CD4-positive, alpha-beta T cell treated with Interleukin-1 beta for 1 hour (primary cell): ENCODE data around the gene UBB.

ENCODE experiments used
- DNase-seq, 2 donors: peaks; one replicate each; pipeline ENCODE4 v3.0.0-alpha.2; 2020 to 2022

Gene UBB

DNA sequence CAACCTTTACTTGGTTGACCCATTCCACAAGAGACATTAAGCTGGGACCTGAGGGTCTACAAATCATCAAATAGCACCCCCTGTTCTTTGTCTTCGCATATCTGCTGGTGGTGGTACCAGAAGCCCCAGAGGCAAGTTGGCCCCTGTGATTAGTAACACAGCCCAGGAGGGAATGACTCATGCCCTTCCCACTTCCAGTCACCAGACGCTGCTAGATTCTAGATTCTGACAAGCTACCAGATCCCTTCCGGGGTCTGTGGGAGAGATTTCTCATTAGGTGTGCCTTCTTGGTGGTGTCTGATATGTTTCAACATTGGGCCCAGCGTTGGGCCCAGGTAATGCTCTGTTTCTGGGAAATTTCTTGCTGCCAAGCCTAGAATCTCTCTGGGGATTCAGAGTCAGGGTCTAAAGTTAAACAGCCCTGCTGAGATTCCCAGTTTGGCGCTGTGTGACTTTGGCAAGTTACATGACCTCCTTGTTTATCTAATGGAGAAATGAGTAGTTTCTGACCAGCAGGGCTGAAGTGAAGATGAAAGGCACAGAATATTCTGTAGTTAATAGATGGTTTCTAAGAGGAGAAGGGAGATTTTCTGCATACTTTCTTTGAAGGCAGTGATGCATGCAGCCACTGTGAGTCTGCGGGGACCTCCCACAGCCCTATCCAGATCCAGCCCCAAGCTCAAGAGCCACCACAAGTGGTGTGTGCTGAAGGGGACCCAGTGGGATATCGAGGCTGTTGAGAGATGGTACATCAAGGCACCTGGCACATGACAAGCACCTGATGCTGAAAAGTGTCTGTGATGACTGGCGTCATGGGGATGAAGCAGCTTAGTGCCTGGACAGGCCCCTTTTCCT, 38.4 kb downstream of the UBB start:
- DNase-seq, result peak in 1 of 2 donors; percentile 31

DNA sequence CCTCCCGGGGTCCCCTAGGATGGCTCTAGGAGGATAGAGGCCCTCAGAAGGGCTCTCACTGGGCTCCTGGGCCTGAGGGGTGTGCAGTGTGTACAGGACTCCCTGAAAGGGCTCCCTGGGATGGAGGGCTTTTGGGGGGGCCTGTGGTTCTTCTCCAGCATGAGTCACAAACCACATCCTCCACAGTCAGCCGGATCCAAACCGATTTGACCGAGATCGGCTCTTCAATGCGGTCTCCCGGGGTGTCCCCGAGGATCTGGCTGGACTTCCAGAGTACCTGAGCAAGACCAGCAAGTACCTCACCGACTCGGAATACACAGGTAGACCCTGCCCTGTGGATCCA, 39.0 kb downstream of the UBB start:
- peak; percentile 34 to 43 for DNase-seq

DNA sequence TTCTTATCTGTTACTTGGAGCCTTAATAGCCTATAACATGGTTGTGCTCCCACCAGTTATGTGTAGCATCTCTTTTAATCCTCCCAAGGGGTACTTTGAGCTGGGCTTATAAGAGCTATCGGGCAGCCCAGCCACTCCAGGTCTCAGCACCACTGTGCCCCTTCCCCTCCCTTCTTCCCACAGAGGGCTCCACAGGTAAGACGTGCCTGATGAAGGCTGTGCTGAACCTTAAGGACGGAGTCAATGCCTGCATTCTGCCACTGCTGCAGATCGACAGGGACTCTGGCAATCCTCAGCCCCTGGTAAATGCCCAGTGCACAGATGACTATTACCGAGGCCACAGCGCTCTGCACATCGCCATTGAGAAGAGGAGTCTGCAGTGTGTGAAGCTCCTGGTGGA, 41.5 kb downstream of the UBB start:
- no peak for DNase-seq

DNA sequence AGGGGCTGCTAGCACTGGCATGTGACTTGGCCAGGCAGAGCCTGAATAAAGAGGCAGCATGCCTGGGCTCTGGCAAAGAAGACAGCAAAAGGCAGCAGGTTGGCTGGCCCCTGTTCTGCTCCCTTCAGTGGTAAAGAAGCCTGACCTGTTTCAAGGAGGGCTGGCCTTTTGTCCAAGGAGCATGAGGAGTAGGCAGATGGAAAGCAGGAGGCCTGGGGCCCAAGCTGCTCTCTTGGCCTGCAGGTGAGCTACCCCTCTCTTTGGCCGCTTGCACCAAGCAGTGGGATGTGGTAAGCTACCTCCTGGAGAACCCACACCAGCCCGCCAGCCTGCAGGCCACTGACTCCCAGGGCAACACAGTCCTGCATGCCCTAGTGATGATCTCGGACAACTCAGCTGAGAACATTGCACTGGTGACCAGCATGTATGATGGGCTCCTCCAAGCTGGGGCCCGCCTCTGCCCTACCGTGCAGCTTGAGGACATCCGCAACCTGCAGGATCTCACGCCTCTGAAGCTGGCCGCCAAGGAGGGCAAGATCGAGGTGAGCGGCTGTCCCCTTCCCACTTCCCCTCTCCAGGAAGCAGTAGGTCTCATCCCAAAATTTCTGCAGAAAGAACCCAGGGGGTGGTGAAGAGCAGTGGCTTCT, 42.5 kb downstream of the UBB start:
- no peak for DNase-seq

DNA sequence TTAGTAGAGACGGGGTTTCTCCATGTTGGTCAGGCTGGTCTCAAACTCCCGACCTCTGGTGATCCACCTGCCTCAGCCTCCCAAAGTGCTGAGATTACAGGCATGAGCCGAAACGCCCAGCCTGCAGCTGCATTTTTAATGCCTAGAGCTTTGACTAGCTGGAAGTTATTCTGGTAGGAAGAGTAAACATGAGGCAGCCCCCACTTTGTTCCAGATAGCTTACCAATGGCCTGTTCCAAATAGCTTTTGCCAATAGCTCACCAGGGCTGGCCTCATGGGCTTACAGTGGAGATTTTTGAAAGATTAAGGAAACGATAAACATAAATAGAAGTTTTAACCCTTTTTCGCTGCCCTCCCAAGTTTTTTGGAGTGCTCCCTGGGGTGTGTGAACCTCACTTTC, 44.3 kb downstream of the UBB start:
- DNase-seq, result no peak

DNA sequence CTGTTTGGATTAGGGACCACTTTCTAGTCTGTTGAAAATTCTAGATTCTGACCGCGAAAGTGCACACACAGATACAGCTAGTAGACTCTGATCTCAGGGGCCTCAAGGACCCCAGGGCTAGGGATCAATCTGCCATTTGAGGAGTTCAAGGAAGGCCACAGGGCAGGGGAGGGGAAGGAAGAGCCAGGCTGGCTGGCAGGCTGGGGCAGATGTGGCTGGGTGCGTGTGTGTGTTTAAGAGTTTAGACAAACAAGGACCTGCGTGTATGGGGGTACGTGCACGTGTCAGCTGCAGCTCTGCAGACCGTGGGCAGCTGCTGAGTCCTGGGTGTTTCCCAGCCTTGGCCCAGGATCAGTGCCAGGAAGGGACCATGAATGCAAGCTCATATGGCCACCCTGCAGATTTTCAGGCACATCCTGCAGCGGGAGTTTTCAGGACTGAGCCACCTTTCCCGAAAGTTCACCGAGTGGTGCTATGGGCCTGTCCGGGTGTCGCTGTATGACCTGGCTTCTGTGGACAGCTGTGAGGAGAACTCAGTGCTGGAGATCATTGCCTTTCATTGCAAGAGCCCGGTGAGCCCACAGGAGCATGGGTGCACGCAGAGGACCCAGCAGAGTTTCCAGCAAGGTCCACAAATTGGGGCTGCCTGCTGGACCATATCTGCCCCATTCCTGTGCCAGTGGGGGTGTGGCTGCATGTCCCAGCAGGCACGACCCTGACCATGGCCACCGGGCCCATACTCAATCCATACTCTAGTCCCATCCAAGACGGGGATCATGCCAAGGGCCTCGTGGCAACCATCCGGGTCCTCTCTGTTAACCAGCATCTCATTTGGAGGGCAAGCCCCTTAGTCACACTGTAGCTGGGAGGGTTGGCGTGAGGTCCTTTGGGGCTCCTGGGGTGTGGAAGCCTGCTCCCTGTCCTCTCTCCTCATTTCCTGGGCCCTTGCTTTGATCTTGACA, 45.1 kb downstream of the UBB start:
- DNase-seq, result no peak

DNA sequence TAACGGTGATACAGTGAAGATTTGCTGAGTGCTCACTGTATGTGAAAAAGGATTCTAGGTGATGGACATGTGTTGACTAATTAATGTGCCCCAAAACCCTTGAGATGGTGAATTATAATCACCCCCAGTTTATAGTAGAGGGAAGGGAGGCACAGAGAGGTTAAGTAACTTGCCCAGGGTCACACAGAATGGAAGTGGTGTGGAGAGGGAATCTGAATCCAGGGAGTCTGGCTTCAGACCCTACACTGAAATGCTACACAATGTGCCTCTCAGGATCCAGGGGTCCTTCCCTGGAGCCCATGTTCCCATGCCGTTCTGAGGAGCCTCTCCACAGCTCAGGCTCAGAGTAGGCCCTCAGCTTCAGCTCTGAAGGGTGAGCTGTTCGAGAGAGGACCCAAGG, 46.1 kb downstream of the UBB start:
- DNase-seq, result no peak

DNA sequence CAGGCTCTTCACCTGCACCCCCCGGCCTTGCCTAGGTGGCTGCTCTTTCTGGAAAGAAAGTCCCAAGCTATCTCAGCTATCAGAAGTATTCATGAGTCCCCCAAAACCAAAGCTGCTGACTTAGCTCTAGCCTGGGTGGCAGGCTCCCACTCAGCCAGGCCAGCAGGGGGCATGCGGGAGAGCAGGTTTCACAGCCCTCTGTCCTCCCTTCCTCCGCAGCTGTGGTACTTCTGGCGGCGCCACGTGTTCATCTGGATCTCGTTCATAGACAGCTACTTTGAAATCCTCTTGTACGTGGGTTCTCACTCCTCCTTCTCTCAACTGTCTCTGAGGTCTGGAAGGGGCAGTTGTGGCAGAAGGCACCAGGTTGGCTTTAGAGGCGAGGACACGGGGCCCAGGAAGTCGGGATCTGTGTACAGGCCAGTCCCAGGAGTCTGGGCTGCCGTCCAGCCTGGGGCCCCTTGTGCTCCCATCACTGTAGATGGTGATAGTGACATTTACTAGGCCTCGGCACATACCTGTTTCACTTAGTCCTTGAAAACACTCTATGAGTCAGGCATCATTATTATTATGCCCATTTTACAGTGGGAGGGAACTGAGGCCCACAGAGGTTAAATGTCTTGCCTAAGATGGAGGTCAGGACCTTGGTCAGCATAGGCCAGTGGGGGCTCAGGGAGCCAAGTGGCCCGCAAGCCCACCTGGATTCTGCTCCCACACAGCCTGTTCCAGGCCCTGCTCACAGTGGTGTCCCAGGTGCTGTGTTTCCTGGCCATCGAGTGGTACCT, 47.4 kb downstream of the UBB start:
- DNase-seq, result peak; percentile 37 to 42

DNA sequence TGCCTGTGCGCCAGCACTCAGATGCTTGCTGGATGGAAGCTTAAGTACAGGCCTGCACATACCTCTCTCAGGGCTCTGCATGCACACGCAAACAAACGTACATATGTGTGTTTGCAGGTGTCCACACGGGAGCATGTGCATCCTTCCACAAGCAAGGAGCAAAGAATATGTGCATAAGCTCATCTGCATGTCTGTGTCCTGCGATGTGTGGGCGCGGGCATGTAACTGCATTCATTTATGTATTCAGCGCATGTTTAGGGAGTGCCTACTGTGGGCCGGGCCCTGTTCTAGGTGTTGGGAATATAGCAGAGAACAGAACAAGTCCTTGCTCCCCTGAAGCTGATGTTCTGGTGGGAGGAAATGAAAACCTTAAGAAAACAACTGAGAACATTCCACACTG, 48.2 kb downstream of the UBB start:
- DNase-seq, result no peak

DNA sequence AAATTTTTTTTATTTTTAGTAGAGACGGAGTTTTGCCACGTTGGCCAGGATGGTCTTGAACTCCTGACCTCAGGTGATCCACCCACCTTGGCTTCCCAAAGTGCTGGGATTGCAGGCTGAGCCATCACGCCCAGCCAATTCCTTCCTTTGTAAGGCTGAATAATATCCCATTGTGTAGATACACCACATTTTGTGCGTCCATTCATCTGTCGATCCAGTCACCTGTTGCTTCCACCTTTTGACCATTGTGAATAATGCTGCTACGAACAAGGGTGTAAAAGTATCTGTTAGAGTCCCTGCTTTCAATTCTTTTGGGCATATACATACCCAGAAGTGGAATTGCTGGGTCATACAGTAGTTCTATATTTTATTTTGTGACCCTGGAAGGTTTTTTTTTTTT, 49.8 kb downstream of the UBB start:
- no peak for DNase-seq

DNA sequence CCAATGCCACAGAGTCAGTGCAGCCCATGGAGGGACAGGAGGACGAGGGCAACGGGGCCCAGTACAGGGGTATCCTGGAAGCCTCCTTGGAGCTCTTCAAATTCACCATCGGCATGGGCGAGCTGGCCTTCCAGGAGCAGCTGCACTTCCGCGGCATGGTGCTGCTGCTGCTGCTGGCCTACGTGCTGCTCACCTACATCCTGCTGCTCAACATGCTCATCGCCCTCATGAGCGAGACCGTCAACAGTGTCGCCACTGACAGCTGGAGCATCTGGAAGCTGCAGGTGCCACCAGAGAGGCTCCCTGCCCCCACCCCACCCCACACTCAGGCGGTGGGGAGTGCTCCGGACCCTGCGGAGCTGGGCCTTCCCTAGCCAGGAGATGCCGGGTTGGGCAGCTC, 51.1 kb downstream of the UBB start:
- DNase-seq, result no peak
